22Rv1 (cell line): ENCODE results near the gene EIF3J.

Source experiments
- ZFX ChIP-seq: fragments of 450-650 bp; IDR thresholded peaks from 2 replicates; pipeline ENCODE4 v1.6.1; 2017; ENCODE audit warnings: antibody characterized with exemption, borderline replicate concordance
- TF ChIP-seq, protein P1 (sequence below): fragments of 450-650 bp; IDR thresholded peaks from 2 replicates; pipeline ENCODE4 v1.5.1; 2017; ENCODE audit warnings: mild to moderate bottlenecking

DNA sequence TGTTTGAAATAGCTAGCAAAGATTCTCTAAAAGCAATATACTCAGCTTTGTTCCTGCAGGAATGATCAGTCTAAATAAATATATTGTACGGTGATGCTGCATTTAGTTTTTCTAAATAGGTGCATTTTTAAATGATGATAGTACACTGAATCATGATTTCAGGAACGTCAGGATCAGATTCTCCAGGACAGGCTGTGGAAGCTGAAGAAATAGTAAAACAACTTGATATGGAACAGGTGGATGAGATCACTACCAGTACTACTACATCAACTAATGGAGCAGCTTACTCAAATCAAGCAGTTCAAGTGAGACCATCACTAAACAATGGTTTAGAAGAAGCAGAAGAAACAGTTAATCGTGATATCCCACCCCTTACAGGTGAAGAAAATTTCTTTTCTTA lies 46.3 kb upstream of the EIF3J start:
- TF ChIP-seq, protein P1, sequence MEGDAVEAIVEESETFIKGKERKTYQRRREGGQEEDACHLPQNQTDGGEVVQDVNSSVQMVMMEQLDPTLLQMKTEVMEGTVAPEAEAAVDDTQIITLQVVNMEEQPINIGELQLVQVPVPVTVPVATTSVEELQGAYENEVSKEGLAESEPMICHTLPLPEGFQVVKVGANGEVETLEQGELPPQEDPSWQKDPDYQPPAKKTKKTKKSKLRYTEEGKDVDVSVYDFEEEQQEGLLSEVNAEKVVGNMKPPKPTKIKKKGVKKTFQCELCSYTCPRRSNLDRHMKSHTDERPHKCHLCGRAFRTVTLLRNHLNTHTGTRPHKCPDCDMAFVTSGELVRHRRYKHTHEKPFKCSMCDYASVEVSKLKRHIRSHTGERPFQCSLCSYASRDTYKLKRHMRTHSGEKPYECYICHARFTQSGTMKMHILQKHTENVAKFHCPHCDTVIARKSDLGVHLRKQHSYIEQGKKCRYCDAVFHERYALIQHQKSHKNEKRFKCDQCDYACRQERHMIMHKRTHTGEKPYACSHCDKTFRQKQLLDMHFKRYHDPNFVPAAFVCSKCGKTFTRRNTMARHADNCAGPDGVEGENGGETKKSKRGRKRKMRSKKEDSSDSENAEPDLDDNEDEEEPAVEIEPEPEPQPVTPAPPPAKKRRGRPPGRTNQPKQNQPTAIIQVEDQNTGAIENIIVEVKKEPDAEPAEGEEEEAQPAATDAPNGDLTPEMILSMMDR: no peak
- no peak for TF ChIP-seq ZFX
